HG03280 (cell line): ENCODE data around the gene FARS2.

Experiments
- ATAC-seq: cut with Tn5 transposase; IDR thresholded peaks from one replicate; pipeline ENCODE4 v1.9.1; 2021; ENCODE audit warnings: mild to moderate bottlenecking, moderate library complexity; ENCODE audit not compliant: unreplicated experiment

FARS2 gene

DNA sequence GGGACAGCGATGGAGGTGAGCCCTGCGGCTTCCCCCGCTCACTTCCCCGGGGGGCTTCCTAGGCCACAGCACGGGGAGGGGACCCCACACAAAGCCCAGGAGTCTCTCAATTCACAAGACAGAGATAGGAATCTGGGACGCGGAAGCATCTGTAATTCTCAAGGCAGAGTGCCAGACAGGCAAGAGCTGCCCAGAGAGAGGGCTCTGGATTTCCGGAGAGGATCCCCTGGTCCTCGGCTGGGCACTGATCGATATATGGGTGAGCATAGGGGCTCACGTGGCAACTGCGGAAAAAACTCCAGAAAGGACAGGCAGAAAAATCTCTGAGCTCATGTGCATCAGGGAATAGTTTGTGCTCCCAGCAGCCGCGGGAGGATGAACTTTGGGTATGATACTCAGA lies 449.2 kb downstream of the FARS2 start:
- no peak for ATAC-seq

DNA sequence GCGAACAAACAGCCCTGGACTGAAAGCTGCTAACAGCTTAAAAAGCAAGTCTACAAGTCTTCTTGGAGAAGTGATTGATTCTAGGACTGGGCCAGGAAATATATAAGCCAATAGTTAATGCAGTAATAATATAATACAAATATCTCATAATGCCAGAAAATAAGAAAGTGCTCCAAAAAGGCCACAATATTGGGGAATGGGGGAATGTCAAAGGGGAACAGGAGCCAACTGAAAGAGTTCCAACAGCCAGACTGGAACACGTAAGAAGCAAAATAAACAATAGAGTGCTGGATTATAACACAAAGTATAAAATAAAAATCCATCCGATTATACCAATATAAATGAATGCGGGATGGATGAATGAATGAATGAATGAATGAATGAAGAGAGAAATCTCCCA lies 449.6 kb downstream of the FARS2 start:
- ATAC-seq, result no peak

DNA sequence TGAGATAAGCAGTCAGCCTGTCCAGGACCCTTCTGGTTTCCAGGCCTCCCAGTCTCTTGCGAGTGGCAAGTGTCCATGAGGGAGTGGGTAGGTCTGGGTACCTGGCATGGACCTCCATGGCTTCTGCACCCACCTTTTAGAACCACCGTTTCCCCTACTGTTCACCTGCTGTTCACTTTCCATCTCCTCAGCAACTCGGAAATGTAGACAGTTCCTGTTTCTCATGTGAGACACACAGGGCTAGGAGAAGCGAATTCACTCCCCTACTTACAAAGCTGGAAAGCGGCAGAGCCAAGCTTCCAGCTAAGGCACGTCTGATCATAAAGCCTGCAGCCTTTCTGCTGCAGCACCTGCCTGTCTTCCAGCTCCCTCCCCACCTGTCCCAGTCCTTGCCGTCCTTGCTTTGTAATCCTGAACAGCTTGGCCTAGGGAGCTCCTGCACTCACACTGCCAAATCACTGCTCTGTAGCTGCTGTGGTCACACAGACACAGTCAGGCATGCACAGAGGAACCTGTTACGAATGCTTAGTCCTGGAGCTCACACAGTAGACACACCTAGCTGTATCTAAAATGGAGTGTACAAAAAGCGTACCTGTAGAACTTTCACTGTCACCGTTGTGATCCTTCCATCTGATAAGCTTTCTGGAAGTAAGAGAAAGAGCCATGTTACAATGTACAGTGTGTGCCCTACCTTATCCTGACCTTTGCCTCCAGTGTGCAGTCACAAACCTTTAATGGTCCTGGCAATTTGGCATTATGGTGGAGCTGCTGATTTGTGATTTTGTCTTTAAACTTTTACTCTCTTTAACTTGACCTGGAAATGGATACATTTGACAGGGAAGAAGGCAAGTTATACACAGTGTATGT lies 451.3 kb downstream of the FARS2 start:
- no peak for ATAC-seq

DNA sequence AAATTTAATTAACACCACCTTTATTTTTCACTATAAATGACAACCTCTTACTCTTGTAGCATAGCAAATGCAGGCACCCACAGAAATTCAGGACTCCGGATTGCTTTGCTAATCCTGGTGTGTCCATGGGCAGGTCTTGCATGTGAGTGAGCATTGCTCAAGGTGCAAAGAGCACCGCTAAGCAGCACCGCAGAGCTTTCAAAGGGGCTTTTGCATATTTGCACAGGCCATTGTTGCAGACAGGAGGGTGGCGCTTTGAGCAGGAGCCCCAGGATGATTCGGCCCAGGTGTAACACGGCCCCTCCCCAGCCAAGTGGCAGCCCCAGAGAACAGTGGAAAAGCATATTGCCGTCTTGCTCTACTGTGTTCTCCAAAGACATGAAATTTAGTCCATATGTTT lies 452.2 kb downstream of the FARS2 start:
- ATAC-seq, result no peak

DNA sequence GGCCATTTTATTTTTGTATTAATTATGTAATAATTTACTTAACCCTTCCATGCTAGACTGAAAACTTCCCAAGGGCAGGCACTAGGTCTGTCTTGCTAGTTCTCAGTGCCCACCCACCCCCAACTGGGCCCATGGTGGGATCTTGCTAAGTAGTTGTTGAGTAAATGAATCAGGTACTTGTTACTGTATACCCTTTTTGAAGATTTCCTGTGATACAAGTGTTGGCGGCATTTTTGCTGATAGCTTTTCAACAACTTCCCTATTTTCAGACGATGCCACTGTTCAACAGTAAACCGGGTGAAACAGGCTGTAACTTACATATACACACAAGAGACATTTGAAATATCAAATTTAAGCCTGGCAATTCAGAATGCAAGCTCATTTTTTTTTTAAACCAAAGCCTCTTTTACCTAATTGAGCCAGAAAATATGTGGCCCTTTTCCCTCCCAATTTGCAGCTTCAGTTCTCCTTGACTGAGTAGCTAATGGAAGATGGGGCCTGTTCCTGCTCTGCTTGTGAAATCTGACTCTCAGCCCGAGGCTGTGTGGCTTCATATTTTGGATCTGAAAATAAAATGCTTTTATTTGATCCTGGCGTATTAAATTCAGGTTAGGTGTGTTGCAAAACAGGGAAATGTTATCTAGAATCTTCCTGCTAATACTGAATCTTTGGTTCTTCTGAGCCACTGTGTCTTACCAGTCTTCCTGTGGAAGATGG lies 457.1 kb downstream of the FARS2 start:
- ATAC-seq, result no peak

DNA sequence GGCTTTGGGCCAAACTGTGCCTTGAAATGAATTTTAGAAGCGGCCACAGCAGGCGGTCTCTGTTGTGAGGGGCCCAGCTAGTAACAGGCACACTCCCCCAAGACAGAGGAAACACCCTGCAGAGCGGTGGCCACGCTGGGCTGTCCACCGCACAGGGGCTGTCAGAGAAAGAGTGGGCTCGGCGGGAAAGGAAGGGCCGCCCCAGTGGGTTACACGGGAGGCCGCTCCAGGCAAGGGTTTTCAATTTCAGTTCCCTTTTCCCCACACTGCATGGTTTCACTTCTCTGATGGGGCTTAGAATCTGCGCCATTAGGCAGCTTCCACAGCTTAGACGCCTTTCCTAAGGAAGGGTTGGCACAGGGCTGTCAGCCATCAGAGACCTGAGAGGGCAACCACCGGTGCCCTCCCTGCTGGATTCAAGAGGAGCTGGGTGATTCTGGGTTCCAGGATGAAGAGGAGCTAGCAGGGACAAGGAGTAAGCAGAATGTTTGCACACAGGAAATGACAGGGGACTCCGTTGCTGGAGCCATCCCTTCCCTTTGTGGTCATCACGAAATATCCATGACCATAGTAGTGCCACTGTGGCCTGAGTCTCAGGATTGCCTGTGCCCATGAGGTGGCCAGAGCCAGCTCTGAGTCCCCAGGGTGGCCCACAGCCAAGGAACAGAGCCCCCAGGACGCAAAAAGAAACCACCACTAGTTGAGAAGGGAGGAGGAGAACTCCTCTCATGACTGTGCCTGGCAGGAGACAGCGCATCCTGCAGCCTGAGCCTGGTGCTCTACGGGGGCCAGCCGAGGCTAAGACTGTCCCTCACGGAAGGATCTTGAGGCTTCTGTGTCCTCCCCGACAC lies 462.8 kb downstream of the FARS2 start:
- ATAC-seq, result peak; percentile 89

DNA sequence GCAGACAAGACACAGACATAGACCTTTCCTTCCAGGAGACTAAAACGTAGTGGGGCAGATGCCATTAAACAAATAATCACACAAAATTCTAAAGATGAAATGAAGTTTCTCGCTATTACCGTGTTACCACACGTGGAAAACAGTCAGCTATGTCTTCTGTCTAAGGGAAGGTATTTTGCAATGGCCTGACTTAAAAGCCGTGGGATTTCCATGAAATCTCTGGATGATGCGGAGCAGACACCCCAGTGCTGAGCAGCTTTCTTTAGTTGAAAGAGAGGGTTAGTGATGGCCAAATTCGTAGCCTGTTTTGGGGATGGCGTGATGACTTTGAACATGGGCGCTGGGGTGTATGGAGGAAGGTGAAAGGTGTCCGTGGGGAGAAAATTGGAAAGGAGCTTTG lies 463.6 kb downstream of the FARS2 start:
- no peak for ATAC-seq

DNA sequence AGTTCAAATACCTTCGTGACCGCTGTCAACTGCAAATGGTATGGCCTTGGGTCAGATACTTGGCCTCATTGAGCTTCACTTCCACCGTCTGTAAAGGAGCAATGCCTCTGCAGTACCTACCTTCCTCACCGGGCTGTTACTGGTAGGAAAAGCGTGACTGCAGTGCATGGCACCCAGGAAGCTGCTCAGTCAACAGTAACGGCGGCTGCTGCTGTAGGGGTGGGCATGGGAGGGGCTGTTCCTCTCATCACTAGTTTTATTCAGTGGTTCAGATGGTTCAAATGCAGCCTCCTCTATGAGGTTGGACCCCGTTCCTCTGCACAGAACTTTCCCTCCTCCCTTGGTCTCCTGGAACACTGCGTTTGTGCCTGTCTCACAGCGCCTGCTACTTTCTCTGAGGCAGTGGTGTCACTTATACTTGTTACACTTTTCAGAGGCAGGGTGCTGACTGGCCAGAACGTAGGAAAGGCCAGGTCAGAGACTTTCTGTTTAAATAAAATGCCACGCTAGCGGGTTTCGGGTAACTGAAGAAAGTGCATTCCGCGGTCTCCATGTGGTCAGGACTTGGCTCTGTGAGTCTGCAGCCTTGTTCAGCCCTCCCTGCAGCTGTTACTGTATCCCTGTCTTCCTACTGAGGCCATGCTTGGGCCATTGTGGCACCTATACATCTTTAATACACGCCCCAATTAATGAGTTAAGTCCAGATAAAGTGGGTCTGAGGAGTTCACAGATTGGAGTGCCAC lies 465.8 kb downstream of the FARS2 start:
- ATAC-seq, result no peak

DNA sequence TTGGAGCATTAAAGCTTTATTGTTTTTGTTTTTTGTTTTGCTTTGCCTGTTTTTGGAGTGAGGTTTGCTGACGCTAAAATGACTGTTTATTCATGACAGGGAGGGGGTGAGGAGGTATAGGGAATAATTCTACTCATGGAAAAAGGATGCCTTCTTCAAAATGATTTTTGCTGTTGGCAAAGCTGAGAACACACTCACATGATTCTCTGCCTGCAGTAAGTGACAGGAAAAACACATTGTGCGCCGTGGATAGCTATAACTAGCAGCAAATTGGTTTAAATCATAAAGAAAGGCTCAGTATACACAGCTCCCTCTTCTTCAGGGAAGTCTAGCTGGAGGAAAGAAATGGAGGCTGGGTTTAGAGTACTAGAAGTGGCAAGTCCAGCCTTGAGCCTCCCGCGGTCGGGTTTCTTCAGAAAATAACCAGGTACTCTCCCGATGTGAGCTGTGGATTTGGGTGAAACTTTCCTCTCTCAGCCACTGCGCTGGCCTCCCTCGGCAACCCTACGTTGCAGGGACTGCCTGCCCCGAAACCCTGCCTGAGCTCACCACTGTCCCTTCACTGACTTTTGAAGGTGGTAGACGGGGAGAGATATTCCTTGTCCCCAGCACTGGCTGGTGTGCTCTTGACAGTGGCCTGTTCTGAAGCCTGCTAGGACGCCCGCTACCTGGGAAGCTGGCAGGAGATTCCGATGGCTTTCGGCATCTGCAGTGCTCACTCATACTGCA lies 467.2 kb downstream of the FARS2 start:
- ATAC-seq, result no peak

DNA sequence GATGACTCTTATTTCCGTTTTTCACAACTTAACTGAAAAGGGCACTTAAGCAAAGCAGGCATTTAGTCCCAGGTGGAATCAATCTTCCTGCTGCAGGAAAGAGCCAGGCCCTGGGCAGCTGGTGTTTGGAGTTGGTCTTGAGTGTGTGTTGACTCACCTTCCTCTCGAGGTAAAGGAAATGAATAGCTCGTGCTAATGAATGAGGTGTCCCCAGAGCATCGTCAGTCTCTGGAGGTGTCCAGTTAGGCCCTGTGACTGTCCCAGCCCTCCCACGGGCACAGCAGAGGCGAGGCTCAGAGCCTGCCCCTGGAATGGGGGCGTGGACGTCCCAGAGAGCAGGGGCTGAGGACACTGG lies 467.7 kb downstream of the FARS2 start:
- no peak for ATAC-seq

DNA sequence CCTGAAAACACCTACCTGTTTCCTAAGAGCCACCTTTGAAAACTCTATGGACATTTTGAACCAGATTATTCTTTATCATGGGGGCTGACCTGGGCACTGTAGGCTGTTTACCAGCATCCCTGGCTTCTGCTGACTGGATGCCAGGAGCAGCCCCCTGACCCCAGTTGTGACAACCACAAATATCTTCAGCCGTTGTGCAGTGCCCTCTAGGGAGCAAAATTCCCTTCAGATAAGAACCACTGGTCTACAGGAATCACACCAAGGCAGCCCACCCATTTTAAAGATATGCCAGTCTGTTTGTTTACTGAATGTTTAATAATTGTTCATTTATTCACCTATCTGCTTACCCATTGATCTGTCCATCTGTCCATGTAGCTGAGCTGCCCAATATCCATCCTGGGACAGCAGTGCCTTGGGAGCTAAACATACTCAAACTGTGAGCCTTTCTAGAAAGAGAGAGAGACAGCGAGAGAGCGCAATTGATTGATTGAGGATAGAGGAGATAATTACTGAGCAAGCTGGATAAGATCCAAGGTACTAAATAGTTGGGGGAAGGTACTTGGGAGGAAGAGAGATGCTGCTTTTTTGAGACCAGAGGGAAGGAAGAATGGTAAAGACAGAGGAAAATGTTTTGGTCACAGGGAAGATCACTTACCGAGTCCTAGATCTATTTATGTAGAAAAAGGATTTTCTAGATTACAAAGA lies 468.7 kb downstream of the FARS2 start:
- no peak for ATAC-seq

DNA sequence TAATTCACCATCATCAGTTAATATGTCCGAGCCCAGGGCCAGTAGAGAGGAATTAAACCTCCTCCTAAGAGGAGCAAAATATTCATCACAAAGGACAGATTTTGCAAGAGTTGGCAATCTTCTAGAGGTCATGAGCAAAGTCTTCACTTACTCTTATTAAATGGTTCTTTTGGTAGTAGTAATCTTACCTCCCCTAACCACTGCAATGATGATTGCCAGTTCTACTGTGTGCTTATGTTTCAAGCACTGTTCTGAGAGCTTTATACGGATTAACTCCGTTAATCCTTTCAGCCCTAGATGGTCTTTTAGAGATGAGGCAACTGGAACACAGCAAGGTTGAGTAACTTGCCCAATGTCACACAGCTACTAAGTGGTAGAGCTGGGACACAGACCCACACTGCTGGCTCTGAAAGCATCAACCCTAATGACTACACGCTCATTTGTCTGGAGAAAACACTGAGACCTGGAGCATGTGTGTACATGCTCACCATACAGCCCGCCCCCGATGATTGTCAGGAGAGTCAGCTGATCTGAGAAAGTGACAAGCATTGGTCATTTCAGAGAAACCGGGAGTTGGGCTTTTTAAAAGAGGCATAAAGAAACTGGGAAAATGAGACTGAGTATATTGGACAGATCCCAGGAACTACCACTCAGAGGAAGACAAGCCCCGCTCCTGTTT lies 469.4 kb downstream of the FARS2 start:
- no peak for ATAC-seq

DNA sequence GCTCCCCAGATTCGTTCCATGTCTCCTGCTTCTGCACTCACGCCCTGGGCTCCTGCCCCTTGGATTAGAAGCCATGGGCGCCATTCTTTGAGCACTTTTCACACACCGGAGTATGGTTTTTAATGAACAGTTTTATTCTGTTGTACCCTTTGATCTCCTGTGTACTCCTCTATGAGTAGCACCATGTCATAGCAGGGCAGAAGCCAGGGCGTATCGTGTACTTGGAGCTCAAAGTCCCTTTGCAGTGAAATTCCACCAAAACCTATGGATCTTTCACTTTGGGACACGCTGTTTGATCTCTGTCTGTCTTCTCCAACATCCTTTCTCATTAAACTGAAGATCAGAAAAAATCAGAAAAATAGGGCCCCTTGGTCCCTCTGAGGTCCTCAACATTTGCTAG lies 470.1 kb downstream of the FARS2 start:
- ATAC-seq, result no peak

DNA sequence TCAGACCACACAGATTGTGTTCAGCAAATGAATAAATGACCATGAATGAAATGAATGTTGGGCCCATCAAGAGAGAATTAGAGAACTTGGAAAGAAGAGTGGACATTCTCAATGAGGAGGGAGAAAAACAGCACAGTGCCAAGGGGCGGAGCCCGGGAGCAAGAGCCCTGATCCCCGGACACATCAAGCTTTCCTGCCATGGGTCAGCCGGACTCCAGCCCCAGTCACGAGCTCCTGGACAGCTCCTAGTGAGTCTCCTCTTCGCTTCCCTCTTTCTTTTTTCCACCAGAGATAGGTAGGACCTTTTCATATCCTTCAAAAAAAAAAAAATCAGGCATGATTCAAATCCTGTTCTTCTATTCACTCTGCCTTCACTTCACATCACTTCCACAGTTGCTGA lies 471.2 kb downstream of the FARS2 start:
- ATAC-seq, result no peak

DNA sequence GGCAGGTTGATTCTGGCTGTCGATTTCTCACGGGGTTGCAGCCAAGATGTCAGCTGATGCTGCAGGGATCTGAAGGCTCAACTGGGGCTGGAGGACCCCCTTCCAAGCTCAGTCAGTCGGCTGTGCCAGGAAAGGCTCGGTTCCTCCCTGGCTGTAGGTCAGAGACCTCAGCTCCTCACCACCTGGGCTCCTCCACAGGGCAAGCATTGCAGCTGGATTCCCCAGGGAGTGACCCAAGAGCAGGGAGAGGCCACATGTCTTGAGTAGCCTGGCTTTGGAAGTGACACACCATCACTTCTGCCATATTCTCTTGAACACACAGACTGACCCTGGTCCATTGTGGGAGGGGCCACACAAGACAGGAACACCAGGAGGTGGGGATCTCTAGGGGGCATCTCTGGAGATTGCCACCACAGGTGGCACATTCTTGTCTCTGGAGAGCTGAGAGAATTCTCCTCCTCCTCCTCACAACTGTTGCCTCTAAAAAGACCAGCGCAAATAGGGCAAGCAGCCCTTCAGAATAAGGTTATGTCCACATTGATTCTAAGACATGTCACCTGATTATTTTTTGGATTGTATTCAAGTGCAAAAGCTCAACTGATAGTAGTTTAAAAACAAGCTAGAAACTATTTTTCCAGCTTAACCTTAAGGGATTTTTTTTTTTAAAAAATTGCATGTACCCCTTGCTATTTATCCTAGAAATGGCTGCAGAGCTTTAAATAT lies 474.9 kb downstream of the FARS2 start:
- no peak for ATAC-seq

DNA sequence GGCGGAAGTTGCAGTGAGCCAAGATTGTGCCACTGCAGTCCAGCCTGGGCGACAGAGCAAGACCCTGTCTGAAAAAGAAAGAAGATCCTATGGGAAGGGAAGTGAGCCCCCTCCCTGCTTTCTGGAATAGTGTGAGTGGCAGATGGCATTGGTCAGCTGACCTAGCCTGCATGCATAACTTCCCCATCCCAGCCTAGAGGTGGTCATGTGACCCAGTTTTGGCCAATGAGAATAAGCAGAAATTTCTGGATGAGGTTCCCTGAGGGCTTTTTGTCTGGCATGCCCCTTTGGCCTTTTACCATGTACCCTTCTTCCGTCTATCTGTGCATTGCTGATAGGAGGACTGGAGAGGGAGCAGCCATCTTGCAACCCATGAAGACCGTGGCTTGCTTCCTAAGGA lies 476.1 kb downstream of the FARS2 start:
- no peak for ATAC-seq

DNA sequence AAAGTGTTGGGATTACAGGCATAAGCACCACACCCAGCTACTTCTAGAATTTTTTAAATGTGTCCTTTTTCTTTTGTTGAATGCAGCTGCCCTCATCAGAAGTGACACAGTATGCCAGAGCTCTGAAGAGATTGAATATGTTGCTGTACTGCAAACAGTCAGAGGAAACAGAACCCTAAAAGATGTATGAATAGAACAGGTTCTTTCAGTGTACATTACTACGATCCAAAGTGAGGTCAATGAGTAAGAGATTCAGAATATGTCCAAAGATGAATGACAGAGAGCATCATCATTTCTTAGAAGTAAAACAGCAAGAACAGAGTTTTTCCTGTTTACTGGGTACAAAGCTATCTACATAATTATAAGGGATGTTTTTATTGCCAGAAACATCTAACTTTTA lies 476.9 kb downstream of the FARS2 start:
- ATAC-seq, result no peak

DNA sequence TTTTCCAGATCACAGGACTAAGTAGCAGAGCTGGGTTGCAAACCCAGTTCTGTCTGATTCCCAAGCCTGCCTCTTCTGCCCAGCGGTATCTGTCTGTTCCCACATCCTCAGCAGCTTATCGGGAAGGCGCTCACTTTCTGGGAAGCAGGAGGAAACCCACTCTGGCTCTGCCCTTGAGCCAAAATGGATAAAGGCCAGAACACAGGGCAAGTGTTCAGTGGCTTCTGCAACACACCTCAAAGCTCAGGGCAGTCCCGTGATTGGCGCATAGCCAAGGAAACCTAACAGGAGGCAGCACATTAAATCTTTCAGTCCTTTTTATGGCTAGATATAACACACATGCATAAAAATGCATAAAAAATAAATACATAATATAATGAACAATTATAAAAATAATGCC lies 483.2 kb downstream of the FARS2 start:
- ATAC-seq, result no peak
